ENCODE measurements around the gene SLC6A7.

Gene SLC6A7

GRCh38 chr5:150175076-150175475 is 14.8 kb upstream of the SLC6A7 start:
- no peak for DNase-seq

GRCh38 chr5:150175536-150175935 is 14.3 kb upstream of the SLC6A7 start:
- no peak for DNase-seq

GRCh38 chr5:150176745-150177477 is 13.0 kb upstream of the SLC6A7 start:
- no peak for DNase-seq

GRCh38 chr5:150177721-150178120 is 12.1 kb upstream of the SLC6A7 start:
- no peak for DNase-seq

- no peak for DNase-seq
Observed at GRCh38 chr5:150178262-150178661, 11.6 kb upstream of the SLC6A7 start.

GRCh38 chr5:150179019-150179620 is 10.7 kb upstream of the SLC6A7 start:
- no peak for DNase-seq

GRCh38 chr5:150180241-150181026 is 9.4 kb upstream of the SLC6A7 start:
- DNase-seq, result no peak

GRCh38 chr5:150181027-150181426 is 8.8 kb upstream of the SLC6A7 start:
- no peak for DNase-seq

- DNase-seq, result no peak
Observed at GRCh38 chr5:150181766-150182545, 7.9 kb upstream of the SLC6A7 start.

GRCh38 chr5:150182774-150183173 is 7.1 kb upstream of the SLC6A7 start:
- DNase-seq, result no peak

GRCh38 chr5:150183436-150183835 is 6.4 kb upstream of the SLC6A7 start:
- DNase-seq, result no peak

GRCh38 chr5:150184006-150184405 is 5.9 kb upstream of the SLC6A7 start:
- DNase-seq, result no peak

- DNase-seq, result no peak
Observed at GRCh38 chr5:150184990-150185912, 4.6 kb upstream of the SLC6A7 start.

- no peak for DNase-seq
Observed at GRCh38 chr5:150186137-150186536, 3.7 kb upstream of the SLC6A7 start.

GRCh38 chr5:150186897-150187296 is 3.0 kb upstream of the SLC6A7 start:
- no peak for DNase-seq

GRCh38 chr5:150188146-150188842 is 1.6 kb upstream of the SLC6A7 start:
- DNase-seq, result no peak

- DNase-seq, result no peak
Observed at GRCh38 chr5:150189326-150189725, 536 bp upstream of the SLC6A7 start.

- DNase-seq, result no peak
Observed at GRCh38 chr5:150190503-150190979, 679 bp downstream of the SLC6A7 start.

GRCh38 chr5:150190987-150191386 is 1.1 kb downstream of the SLC6A7 start:
- DNase-seq, result no peak

GRCh38 chr5:150192462-150192861 is 2.6 kb downstream of the SLC6A7 start:
- no peak for DNase-seq
